ENCODE results near the gene MOBP.

- TF ChIP-seq POLR2A (IDR thresholded peaks at IDR 0.05), result no peak
- no peak for TF ChIP-seq POLR2AphosphoS5 (IDR thresholded peaks at IDR 0.05)
Observed at GRCh38 chr3:39548282-39548681, 80.8 kb downstream of the MOBP start.
